Measurements from ENCODE around the gene GATA2. TPM values are rescaled to one million over a fixed set of nuclear protein-coding genes. Genes with fewer than 3 reads are reported as not detected.

Gene GATA2
- total RNA-seq, 4 donors from 2014 or later: 2.4 to 10.3 (median 5.4) TPM

- H3K27ac ChIP-seq: no peak overlapping the region
- no peak overlapping the region for H3K4me3 ChIP-seq
- TF ChIP-seq POLR2A (IDR thresholded peaks at IDR 0.05): no peak
- no peak for TF ChIP-seq POLR2AphosphoS5 (IDR thresholded peaks at IDR 0.05)
- TF ChIP-seq, protein P1, sequence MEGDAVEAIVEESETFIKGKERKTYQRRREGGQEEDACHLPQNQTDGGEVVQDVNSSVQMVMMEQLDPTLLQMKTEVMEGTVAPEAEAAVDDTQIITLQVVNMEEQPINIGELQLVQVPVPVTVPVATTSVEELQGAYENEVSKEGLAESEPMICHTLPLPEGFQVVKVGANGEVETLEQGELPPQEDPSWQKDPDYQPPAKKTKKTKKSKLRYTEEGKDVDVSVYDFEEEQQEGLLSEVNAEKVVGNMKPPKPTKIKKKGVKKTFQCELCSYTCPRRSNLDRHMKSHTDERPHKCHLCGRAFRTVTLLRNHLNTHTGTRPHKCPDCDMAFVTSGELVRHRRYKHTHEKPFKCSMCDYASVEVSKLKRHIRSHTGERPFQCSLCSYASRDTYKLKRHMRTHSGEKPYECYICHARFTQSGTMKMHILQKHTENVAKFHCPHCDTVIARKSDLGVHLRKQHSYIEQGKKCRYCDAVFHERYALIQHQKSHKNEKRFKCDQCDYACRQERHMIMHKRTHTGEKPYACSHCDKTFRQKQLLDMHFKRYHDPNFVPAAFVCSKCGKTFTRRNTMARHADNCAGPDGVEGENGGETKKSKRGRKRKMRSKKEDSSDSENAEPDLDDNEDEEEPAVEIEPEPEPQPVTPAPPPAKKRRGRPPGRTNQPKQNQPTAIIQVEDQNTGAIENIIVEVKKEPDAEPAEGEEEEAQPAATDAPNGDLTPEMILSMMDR (IDR thresholded peaks at IDR 0.05): no peak
- no peak for TF ChIP-seq EP300 (IDR thresholded peaks at IDR 0.05)
- H3K4me1 ChIP-seq: peaks cover 16% of the 10 kb centered on the region
- no peaks in the 10 kb centered on the region for H3K36me3 ChIP-seq
- no peaks in the 10 kb centered on the region for H3K9me3 ChIP-seq
- WGBS: 68% methylated on average over 11 of the region's 11 CpGs
- no peak for DNase-seq (ENCODE audit: low spot score in 2 of 2)
- peaks cover 80% of the 10 kb centered on the region for H3K27me3 ChIP-seq
Measured at GRCh38 chr3:128478576-128479506, 14.2 kb downstream of the GATA2 start.

GRCh38 chr3:128476659-128477058 lies 16.3 kb downstream of the GATA2 start:
- no peak overlapping the region for H3K27ac ChIP-seq
- H3K9me3 ChIP-seq: no peaks in the 10 kb centered on the region
- H3K27me3 ChIP-seq: peaks cover 76% of the 10 kb centered on the region
- peaks cover 5% of the 10 kb centered on the region for H3K4me1 ChIP-seq
- 100% methylated on average over 1 of the region's 5 CpGs for WGBS
- no peak overlapping the region for H3K4me3 ChIP-seq
- no peaks in the 10 kb centered on the region for H3K36me3 ChIP-seq
- no peak for DNase-seq (ENCODE audit: low spot score in 2 of 2)
- TF ChIP-seq EP300 (IDR thresholded peaks at IDR 0.05): no peak
- no peak for TF ChIP-seq POLR2A (IDR thresholded peaks at IDR 0.05)
- TF ChIP-seq, protein P1 (IDR thresholded peaks at IDR 0.05): no peak
- TF ChIP-seq POLR2AphosphoS5 (IDR thresholded peaks at IDR 0.05): no peak

GRCh38 chr3:128475355-128475754 lies 17.6 kb downstream of the GATA2 start:
- Histone ChIP-seq H3K27me3 (peaks cover 63% of the 10 kb centered on the region), H3K36me3 (no peaks in the 10 kb centered on the region), H3K4me3 (no peak overlapping the region), H3K4me1 (no peaks in the 10 kb centered on the region), H3K27ac (no peak overlapping the region), H3K9me3 (no peaks in the 10 kb centered on the region)
- WGBS: 87% methylated on average over 5 of the region's 8 CpGs
- DNase-seq (ENCODE audit: low spot score in 2 of 2): no peak
- TF ChIP-seq POLR2AphosphoS5 (IDR thresholded peaks at IDR 0.05): no peak
- no peak for TF ChIP-seq POLR2A (IDR thresholded peaks at IDR 0.05)
- TF ChIP-seq, protein P1 (IDR thresholded peaks at IDR 0.05): no peak
- no peak for TF ChIP-seq EP300 (IDR thresholded peaks at IDR 0.05)

- Histone ChIP-seq H3K27me3 (peaks cover 54% of the 10 kb centered on the region), H3K27ac (no peak overlapping the region), H3K36me3 (no peaks in the 10 kb centered on the region), H3K4me3 (no peak overlapping the region), H3K4me1 (no peaks in the 10 kb centered on the region), H3K9me3 (no peaks in the 10 kb centered on the region)
- 50% methylated on average over 4 of the region's 4 CpGs for WGBS
- DNase-seq (ENCODE audit: low spot score in 2 of 2): no peak
- TF ChIP-seq POLR2A (IDR thresholded peaks at IDR 0.05) (no peak), POLR2AphosphoS5 (IDR thresholded peaks at IDR 0.05) (no peak), EP300 (IDR thresholded peaks at IDR 0.05) (no peak)
- TF ChIP-seq, protein P1 (IDR thresholded peaks at IDR 0.05): no peak
Measured at GRCh38 chr3:128473737-128474136, 19.3 kb downstream of the GATA2 start.

GRCh38 chr3:128473180-128473519 lies 19.9 kb downstream of the GATA2 start:
- WGBS: 31% methylated on average over 6 of the region's 6 CpGs
- Histone ChIP-seq H3K27me3 (peaks cover 51% of the 10 kb centered on the region), H3K27ac (no peak overlapping the region), H3K4me3 (no peak overlapping the region), H3K36me3 (no peaks in the 10 kb centered on the region), H3K9me3 (no peaks in the 10 kb centered on the region), H3K4me1 (no peaks in the 10 kb centered on the region)
- TF ChIP-seq, protein P1 (IDR thresholded peaks at IDR 0.05): no peak
- no peak for TF ChIP-seq POLR2A (IDR thresholded peaks at IDR 0.05)
- TF ChIP-seq POLR2AphosphoS5 (IDR thresholded peaks at IDR 0.05): no peak
- no peak for TF ChIP-seq EP300 (IDR thresholded peaks at IDR 0.05)
- DNase-seq (ENCODE audit: low spot score in 2 of 2): no peak

Measured in suprapubic skin (tissue), 4 donors.